ENCODE measurements around the gene SMYD5. TPM values are rescaled to one million over a fixed set of nuclear protein-coding genes. Genes with fewer than 3 reads are reported as not detected.

SMYD5 gene
- total RNA-seq, 2 donors from 2014 or later = 10.1 to 19.4 TPM

DNA sequence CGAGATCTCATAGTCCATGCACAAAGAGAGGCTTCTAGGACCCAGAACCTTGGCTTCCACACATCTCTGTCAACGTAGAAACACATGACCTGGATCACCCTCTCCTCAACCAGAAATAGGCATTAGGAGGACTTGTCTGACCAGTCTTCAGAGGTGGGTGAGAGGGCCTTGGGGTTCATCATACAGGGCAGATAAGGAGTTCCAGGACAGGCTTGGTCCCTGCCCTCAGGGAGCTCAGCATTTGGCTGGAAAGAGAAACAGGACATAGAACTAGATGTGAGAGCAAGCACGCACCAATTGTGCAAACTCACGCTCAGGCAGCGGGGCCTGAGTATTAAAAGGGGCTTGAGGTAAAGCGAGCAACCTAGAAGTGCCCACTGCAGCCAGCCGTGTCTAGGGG is 40.3 kb upstream of the SMYD5 start:
- Histone ChIP-seq H3K27me3 (peaks cover 0 to 8% of the 10 kb centered on the region in 2 donors), H3K4me3 (no peak overlapping the region), H3K9me3 (no peaks in the 10 kb centered on the region), H3K36me3 (replicated peaks in 1 of 2; ENCODE audit: insufficient read depth in 1 of 2, low read depth in 2 of 2) (no peaks in the 10 kb centered on the region), H3K27ac (no peak overlapping the region), H3K4me1 (peaks cover 27% of the 10 kb centered on the region)
- TF ChIP-seq POLR2A (IDR thresholded peaks at IDR 0.05) (no peak), CTCF (IDR thresholded peaks at IDR 0.05) (no peak)
- no peak for DNase-seq
- 93 to 98% methylated on average over 6 to 7 of the region's 7 CpGs for WGBS, 2 donors
- intact Hi-C loops (cut with DNase I) = loop anchor here (10.0 kb wide), 1 partner anchor 279 kb away; no protein-coding TSS in a partner anchor
- ATAC-seq = no peak

- H3K36me3 ChIP-seq (replicated peaks in 1 of 2; ENCODE audit: insufficient read depth in 1 of 2, low read depth in 2 of 2) = no peaks in the 10 kb centered on the region
- TF ChIP-seq CTCF (IDR thresholded peaks at IDR 0.05) = no peak
- TF ChIP-seq POLR2A (IDR thresholded peaks at IDR 0.05) = no peak
- no peak overlapping the region for H3K27ac ChIP-seq
- H3K27me3 ChIP-seq = peaks cover 0 to 8% of the 10 kb centered on the region in 2 donors
- 88 to 96% methylated on average over 8 to 10 of the region's 10 CpGs for WGBS, 2 donors
- ATAC-seq (no peak), DNase-seq (no peak)
- H3K9me3 ChIP-seq = no peaks in the 10 kb centered on the region
- H3K4me1 ChIP-seq = peaks cover 27% of the 10 kb centered on the region
- no peak overlapping the region for H3K4me3 ChIP-seq
- intact Hi-C loops (cut with DNase I) = loop anchor here (10.0 kb wide), 1 partner anchor 279 kb away; no protein-coding TSS in a partner anchor
Observed at GRCh38 chr2:73174244-73174643, 39.8 kb upstream of the SMYD5 start.

DNA sequence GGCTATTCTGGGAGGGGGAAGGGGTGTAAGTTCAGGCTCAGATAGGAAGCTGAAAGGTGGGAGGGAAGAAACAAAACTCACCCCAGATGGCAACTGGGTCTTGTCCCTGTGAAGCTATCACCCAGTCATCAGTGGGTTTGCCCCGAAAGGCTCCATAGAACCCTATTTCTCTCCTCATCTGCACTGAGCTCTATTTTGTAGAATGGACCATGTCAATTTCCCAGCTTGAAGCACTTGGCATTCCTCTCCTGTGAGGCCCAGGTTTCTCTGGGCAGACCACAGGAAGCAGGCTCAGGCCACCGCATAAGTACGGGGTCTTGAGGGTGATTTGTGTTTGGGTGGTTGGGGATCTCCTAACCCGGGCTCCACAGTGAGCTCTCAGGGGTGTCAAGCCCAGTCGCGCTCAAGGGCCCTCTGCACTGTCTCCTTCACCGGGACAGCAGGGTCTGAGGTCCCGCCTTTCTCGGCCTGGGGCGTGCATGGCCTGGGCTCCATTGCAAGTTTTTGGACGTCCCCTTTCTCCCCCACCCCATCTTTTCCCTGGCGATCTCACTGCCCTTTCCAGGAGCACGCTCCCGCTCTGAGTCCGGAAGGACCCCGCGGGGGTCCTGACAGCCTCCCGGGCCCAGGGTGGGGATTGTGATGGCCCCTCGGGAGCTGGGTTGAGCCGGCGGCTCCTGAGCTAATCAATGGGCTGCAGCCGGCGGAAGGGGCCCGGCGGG is 38.9 kb upstream of the SMYD5 start:
- TF ChIP-seq CTCF (IDR thresholded peaks at IDR 0.05) (no peak), POLR2A (IDR thresholded peaks at IDR 0.05) (no peak)
- Histone ChIP-seq H3K36me3 (replicated peaks in 1 of 2; ENCODE audit: insufficient read depth in 1 of 2, low read depth in 2 of 2) (no peaks in the 10 kb centered on the region), H3K27me3 (peaks cover 0 to 9% of the 10 kb centered on the region in 2 donors), H3K27ac (no peak overlapping the region), H3K9me3 (no peaks in the 10 kb centered on the region), H3K4me1 (peaks cover 27% of the 10 kb centered on the region), H3K4me3 (no peak overlapping the region)
- ATAC-seq (no peak), DNase-seq (no peak)
- whole genome bisulfite sequencing, 2 donors = 25 to 55% methylated on average over 8 to 25 of the region's 25 CpGs
- intact Hi-C loops (cut with DNase I) = loop anchor here (5.0 to 10.0 kb wide), 2 partner anchors 183 to 280 kb away; no protein-coding TSS in a partner anchor

GRCh38 chr2:73175663-73176204 is 38.3 kb upstream of the SMYD5 start:
- no peaks in the 10 kb centered on the region for H3K9me3 ChIP-seq
- H3K4me3 ChIP-seq = no peak overlapping the region
- 0 to 1% methylated on average over 1 to 51 of the region's 59 CpGs for WGBS, 2 donors
- ATAC-seq (peak; percentile 51), DNase-seq (peak; percentile 82 to 95 (median 87))
- no peak overlapping the region for H3K27ac ChIP-seq
- no peaks in the 10 kb centered on the region for H3K36me3 ChIP-seq (replicated peaks in 1 of 2; ENCODE audit: insufficient read depth in 1 of 2, low read depth in 2 of 2)
- H3K4me1 ChIP-seq = peaks cover 27% of the 10 kb centered on the region
- H3K27me3 ChIP-seq = peaks cover 0 to 14% of the 10 kb centered on the region in 2 donors
- intact Hi-C loops (cut with DNase I) = loop anchor here (5.0 to 10.0 kb wide), 2 partner anchors 183 to 281 kb away; no protein-coding TSS in a partner anchor
- peak in 1 of 7 experiments; percentile 19 for TF ChIP-seq CTCF (IDR thresholded peaks at IDR 0.05)
- no peak for TF ChIP-seq POLR2A (IDR thresholded peaks at IDR 0.05)
